Panc1 (cell line): Measurements from ENCODE around the gene DRGX. TPM values are rescaled to one million over a fixed set of nuclear protein-coding genes. Genes with fewer than 3 reads are reported as not detected.

Source experiments
- ATAC-seq: fragments of 200-7000 bp; cut with Tn5 transposase; 2 replicates; pipeline ENCODE4 v1.9.1; 2020; ENCODE audit warnings: mild to moderate bottlenecking, moderate library complexity
- BruUV-seq: library from RNA; stranded (reverse); fragments of 400-500 nt; replicated peaks from 2 replicates; lab custom pipeline; 2021; lab: Mats Ljungman, UMichigan
- CTCF ChIA-PET: fragments of 300-600 bp; sonication (Branson Sonifier 250); formaldehyde crosslinking; loops from one replicate; lab custom pipeline; 2022; ENCODE audit warnings: antibody characterized with exemption; lab: Charles Lee
- POLR2A ChIA-PET: fragments of 300-600 bp; sonication (Branson Sonifier 250); formaldehyde crosslinking; loops from one replicate; lab custom pipeline; 2022; ENCODE audit warnings: antibody characterized with exemption; lab: Charles Lee
- DNase-seq: peaks from one replicate; pipeline ENCODE4 v3.0.0-alpha.2; 2010; ENCODE audit warnings: low read depth, low spot score
- H3K27ac ChIP-seq: 2 replicates; pipeline ENCODE4 v1.5.1; 2011; ENCODE audit warnings: mild to moderate bottlenecking, low read length, inconsistent platforms
- H3K27me3 ChIP-seq: fragments of 200-500 bp; sonication (Bioruptor generic); 2 replicates; pipeline ENCODE4 v1.6.0; 2014; ENCODE audit warnings: low read length, inconsistent platforms; ENCODE audit not compliant: control insufficient read depth, insufficient read depth
- H3K36me3 ChIP-seq: fragments of 200-500 bp; sonication (Bioruptor generic); 2 replicates; pipeline ENCODE4 v1.5.1; 2014; ENCODE audit warnings: inconsistent platforms, mild to moderate bottlenecking, low read length, moderate library complexity; ENCODE audit not compliant: control insufficient read depth, insufficient read depth
- H3K4me1 ChIP-seq: 2 replicates; pipeline ENCODE4 v1.5.1; 2011; ENCODE audit warnings: inconsistent platforms, mild to moderate bottlenecking, low read length, moderate library complexity; ENCODE audit not compliant: control insufficient read depth, insufficient read depth
- H3K4me3 ChIP-seq, 2 experiments: 2 replicates each; pipeline ENCODE4 v1.5.1; 2011 to 2012; ENCODE audit warnings: low read depth in 2 of 2, low read length in 2 of 2, mild to moderate bottlenecking in 2 of 2, inconsistent platforms in 1 of 2, moderate library complexity in 1 of 2
- H3K9me3 ChIP-seq: fragments of 200-500 bp; sonication (Bioruptor generic); 2 replicates; pipeline ENCODE4 v1.5.1; 2014; ENCODE audit warnings: low read depth, mild to moderate bottlenecking, inconsistent platforms, low read length, moderate library complexity; ENCODE audit not compliant: control insufficient read depth, insufficient read depth
- CTCF ChIP-seq: fragments of 450-650 bp; IDR thresholded peaks from 2 replicates; pipeline ENCODE4 v1.5.1; 2017; ENCODE audit warnings: mild to moderate bottlenecking
- POLR2AphosphoS5 ChIP-seq: IDR thresholded peaks from 2 replicates; pipeline ENCODE4 v1.6.1; 2012; ENCODE audit warnings: mild to moderate bottlenecking, low read depth, low read length, moderate library complexity
- REST ChIP-seq, 2 experiments: IDR thresholded peaks; 2 replicates each; pipeline ENCODE4 v1.6.1; 2011 to 2012; ENCODE audit warnings: low read depth in 2 of 2, control low read depth in 1 of 2, low read length in 1 of 2, mild to moderate bottlenecking in 1 of 2, moderate library complexity in 1 of 2; ENCODE audit not compliant: insufficient read depth in 1 of 2
- SIN3A ChIP-seq: IDR thresholded peaks from 2 replicates; pipeline ENCODE4 v1.6.1; 2012; ENCODE audit warnings: low read depth, mild to moderate bottlenecking, low read length, moderate library complexity, borderline replicate concordance; ENCODE audit not compliant: insufficient read depth
- TCF7L2 ChIP-seq: IDR thresholded peaks from 2 replicates; pipeline ENCODE4 v1.6.1; 2011; ENCODE audit warnings: mild to moderate bottlenecking, low read depth, low read length, inconsistent platforms
- in situ Hi-C: cut with HindIII; loops from 2 replicates; pipeline ENCODE4 v1.10.0; 2016; ENCODE audit warnings: low sequenced_read_pairs, low pct_unique_long_range_greater_than_20kb
- intact Hi-C: fragments of 100-400 bp; cut with micrococcal nuclease; formaldehyde crosslinking; loops from one replicate; pipeline ENCODE4 v1.10.0; 2022; ENCODE audit not compliant: unreplicated experiment
- total RNA-seq: library from RNA; stranded (reverse); gene quantifications from one replicate; pipeline ENCODE4 v1.2.1, GENCODE V29; 2021; ENCODE audit not compliant: unreplicated experiment

The DRGX gene
- total RNA-seq, 1 experiment from 2014 or later = 0.15 TPM

GRCh38 chr10:49414496-49414895, 18.6 kb upstream of the DRGX start:
- ChIA-PET CTCF (interaction anchor here (0.5 kb wide), 1 partner anchor 759 kb away, joined by 4 read pairs; no protein-coding TSS in a partner anchor), POLR2A (interaction anchor here (0.6 kb wide), 1 partner anchor 124 kb away, joined by 6 read pairs; no protein-coding TSS in a partner anchor)
- H3K27me3 ChIP-seq = peaks cover 19% of the 10 kb centered on the region
- no peak overlapping the region for H3K27ac ChIP-seq
- no peaks in the 10 kb centered on the region for H3K9me3 ChIP-seq
- intact Hi-C loops = no loop called here
- no peaks in the 10 kb centered on the region for H3K36me3 ChIP-seq
- H3K4me3 ChIP-seq = no peak overlapping the region
- TF ChIP-seq CTCF (no peak), REST (IDR thresholded peaks at IDR 0.05; ENCODE audit: insufficient read depth in 1 of 2, low read depth in 2 of 2, low read length in 1 of 2) (no peak), SIN3A (no peak), POLR2AphosphoS5 (no peak), TCF7L2 (no peak)
- DNase-seq (no peak), ATAC-seq (no peak)
- no peaks in the 10 kb centered on the region; the same call in 1 of the 2 replicates for H3K4me1 ChIP-seq
- in situ Hi-C loops = no loop called here
- no TSS peak for BruUV-seq

DNA sequence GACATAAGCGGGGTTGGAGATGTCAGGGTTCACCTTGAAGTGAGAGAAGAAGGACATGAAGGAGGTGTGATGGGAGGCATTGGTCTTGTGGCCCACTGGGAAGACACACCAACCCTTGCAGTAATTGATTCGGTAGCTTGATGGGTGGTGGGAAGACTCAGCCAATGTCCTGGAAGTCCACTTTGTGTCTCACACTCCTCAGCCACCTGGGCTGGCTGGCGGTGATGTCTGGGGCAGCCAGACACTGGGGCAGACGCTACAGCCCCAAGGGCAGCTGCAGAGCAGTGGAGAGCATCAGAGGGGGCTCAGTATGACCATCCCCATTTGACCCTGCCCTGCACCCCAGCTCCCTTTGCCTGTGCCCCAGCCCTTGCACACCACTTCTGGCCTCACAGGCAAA, 16.7 kb upstream of the DRGX start:
- Histone ChIP-seq H3K9me3 (no peaks in the 10 kb centered on the region), H3K27me3 (peaks cover 23% of the 10 kb centered on the region), H3K27ac (no peak overlapping the region), H3K36me3 (no peaks in the 10 kb centered on the region), H3K4me1 (no peaks in the 10 kb centered on the region; the same call in 1 of the 2 replicates), H3K4me3 (no peak overlapping the region)
- ChIA-PET POLR2A (no interaction called here), CTCF (interaction anchor here (0.7 kb wide), 1 partner anchor 107 kb away, joined by 7 read pairs; no protein-coding TSS in a partner anchor)
- intact Hi-C loops = no loop called here
- BruUV-seq = no TSS peak
- in situ Hi-C loops = no loop called here
- no peak for TF ChIP-seq POLR2AphosphoS5
- TF ChIP-seq TCF7L2 = no peak
- ATAC-seq (no peak), DNase-seq (no peak)

- in situ Hi-C loops (no loop called here), intact Hi-C loops (no loop called here)
- no peaks in the 10 kb centered on the region; the same call in 1 of the 2 replicates for H3K4me1 ChIP-seq
- H3K27ac ChIP-seq = no peak overlapping the region
- DNase-seq = no peak
- POLR2A ChIA-PET = no interaction called here
- no TSS peak for BruUV-seq
- peaks cover 24% of the 10 kb centered on the region for H3K27me3 ChIP-seq
- no peak for ATAC-seq
- TF ChIP-seq POLR2AphosphoS5 (no peak), CTCF (no peak), SIN3A (no peak), REST (IDR thresholded peaks at IDR 0.05; ENCODE audit: insufficient read depth in 1 of 2, low read depth in 2 of 2, low read length in 1 of 2) (no peak), TCF7L2 (no peak)
- H3K4me3 ChIP-seq = no peak overlapping the region
- no peaks in the 10 kb centered on the region for H3K36me3 ChIP-seq
- CTCF ChIA-PET = no interaction called here
- H3K9me3 ChIP-seq = no peaks in the 10 kb centered on the region
Observed at GRCh38 chr10:49410365-49411074, 14.6 kb upstream of the DRGX start.
